Stimulated activated CD8-positive, alpha-beta memory T cell treated with anti-CD3 and anti-CD28 coated beads, Interleukin-7, amount 100 ng/mL, for 4 hours (primary cell): Measurements from ENCODE around the gene ZC3HAV1.
"Not testable (repeated sequence)": the region's sequence is repeated elsewhere in the genome, so short reads cannot be mapped to it uniquely, and the experiment has no call there.

ENCODE experiments used
- DNase-seq, 2 donors: peaks; one replicate each; pipeline ENCODE4 v3.0.0-alpha.2; 2020; ENCODE audit warnings: low read depth in 2 of 2

ZC3HAV1 gene

GRCh38 chr7:139051655-139052054 lies 57.9 kb downstream of the ZC3HAV1 start:
- no peak for DNase-seq

DNA sequence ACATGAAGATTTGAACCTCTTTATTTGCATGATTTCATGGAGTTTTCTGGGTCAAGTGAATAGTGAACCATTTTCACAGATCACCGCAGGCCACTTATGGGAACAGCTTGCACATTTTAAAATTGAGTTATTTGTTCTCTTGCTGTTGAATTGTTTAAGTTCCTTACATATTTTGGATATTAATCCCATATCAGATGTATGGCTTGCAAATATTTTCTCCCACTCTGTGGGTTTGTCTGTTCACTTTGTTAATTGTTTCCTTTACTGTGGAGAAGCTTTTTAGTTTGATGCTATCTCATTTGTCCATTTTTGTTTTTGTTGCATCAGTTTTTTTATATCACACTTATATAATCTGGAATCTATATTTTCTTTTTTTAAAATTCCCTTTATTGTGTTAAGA lies 59.6 kb downstream of the ZC3HAV1 start:
- no peak for DNase-seq

GRCh38 chr7:139049111-139049510 lies 60.4 kb downstream of the ZC3HAV1 start:
- no peak for DNase-seq

- DNase-seq, result no peak
Observed at GRCh38 chr7:139047970-139048369, 61.5 kb downstream of the ZC3HAV1 start.

DNA sequence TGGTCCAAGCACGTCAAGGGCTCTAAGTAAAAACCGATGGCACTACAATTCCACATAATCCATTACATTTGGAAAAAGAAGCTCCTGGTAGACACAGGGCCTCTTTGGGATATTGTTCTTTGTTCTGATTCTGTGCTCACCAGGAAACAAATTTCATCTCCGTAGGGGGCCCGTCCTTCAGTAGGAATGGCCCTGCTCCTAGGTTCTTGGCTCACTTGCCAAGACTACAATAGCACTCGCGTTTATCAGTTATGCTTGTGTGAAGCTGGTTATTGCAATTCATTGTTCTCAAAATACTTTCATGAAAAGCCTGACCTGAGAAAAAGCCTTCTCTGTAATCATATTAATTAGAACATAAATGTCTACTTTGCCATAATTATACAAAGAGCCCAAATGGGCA lies 63.4 kb downstream of the ZC3HAV1 start:
- no peak for DNase-seq

GRCh38 chr7:139044813-139045794 lies 64.4 kb downstream of the ZC3HAV1 start:
- no peak for DNase-seq

- DNase-seq, result peak; percentile 72 to 73
Observed at GRCh38 chr7:139043823-139044812, 65.4 kb downstream of the ZC3HAV1 start.

GRCh38 chr7:139041378-139042085 lies 68.0 kb downstream of the ZC3HAV1 start:
- DNase-seq, result no peak

- DNase-seq, result no peak
Observed at GRCh38 chr7:139038691-139039090, 70.8 kb downstream of the ZC3HAV1 start.

- DNase-seq, result no peak
Observed at GRCh38 chr7:139036901-139037300, 72.6 kb downstream of the ZC3HAV1 start.

DNA sequence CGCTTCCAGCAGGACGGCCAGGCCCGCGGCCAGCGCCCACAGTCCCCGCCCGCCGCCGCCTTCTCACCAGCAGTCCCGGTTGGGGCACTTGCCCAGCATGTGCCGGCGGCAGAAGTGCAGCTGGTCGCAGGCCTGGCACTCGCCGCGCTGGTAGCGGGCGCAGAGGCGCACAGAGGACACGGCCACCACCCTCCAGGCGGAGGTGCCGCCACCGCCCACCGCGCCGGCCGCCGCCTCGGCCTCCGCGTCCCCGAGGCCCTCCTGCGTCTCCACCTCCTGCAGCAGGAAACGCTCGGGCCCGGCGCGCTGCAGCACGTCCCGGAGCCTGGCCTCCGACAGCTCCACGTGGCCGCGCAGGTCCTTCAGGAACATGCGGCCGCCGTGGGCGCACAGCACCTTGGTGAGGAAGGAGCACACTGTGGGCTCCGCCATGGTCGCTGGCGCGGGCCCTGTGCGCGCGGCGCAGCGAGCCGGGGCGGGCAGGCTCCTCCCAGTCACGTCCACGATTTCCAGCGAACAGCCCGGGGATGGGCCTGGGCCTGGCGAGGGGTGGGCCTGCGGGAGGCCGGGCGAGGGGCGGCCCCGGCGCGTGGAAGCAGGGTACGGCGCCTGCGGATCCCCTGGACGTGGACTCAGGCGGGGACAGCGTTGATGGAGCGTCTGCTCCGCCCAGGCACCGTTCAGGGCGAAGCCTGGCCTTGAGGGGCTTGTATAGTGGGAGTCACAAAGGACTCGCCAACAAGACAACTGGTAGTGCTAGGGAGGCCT lies 73.8 kb downstream of the ZC3HAV1 start, which contains the start of gene ZC3HAV1L:
ZC3HAV1L (minus strand) TSS at position 457 of the 768 bp plus-strand sequence; CDS start at position 432, 25 bp downstream.
- DNase-seq, result peak in 1 of 2 donors; percentile 24

DNA sequence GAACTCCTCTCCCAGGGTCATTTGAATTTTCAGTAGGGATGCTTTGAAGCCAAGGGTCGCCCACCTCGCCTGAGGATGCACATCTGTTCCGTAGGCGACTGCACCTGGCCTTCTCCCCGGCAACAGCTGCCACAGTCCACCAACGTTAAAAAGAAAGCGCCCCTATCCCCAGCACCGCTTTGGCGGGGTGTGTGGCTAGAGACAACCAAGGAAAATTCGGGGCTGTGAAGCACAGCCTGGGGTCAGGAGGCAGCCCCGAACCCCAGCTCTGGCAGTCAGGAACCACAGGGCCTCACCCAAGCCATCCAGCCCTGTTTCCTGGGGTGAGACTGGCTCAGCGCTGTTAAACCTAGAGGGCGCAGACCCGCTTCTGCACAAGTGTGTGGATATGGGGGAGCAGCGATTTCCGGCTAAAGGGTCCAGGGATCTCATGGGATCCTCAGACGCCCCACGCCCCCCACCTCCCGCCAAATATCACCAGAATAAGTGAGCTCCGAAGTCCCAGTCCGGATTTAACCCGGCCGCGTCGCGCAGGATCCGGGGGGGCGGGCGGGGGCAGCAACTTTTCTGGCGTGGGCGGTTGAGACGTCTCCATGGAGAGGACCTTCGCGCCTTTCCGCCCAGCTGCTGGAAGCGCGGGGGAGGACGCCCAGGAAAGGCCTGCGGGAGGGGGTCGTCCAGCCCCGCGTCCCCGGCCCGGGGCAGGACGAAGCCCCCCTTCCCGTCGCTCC lies 74.5 kb downstream of the ZC3HAV1 start:
- DNase-seq, result peak in 1 of 2 donors; percentile 34

- DNase-seq, result no peak
Observed at GRCh38 chr7:139034336-139034735, 75.2 kb downstream of the ZC3HAV1 start.

GRCh38 chr7:139033346-139034114 lies 76.0 kb downstream of the ZC3HAV1 start:
- no peak for DNase-seq

DNA sequence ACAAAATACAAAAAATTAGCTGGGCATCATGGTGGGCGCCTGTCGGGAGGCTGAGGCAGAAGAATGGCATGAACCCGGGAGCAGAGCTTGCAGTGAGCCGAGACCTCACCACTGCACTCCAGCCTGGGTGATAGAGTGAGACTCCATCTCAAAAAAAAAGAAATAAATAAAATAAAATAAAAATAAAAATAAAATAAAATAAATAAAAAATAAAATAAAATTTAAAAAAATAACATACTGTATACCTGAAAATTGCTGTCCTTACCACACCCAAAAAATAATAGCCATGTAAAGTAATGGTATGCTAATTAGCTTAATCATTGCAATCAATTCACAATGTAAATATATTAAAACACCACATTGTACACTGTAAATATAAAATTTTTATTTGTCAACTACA lies 77.0 kb downstream of the ZC3HAV1 start:
- DNase-seq, result no peak

DNA sequence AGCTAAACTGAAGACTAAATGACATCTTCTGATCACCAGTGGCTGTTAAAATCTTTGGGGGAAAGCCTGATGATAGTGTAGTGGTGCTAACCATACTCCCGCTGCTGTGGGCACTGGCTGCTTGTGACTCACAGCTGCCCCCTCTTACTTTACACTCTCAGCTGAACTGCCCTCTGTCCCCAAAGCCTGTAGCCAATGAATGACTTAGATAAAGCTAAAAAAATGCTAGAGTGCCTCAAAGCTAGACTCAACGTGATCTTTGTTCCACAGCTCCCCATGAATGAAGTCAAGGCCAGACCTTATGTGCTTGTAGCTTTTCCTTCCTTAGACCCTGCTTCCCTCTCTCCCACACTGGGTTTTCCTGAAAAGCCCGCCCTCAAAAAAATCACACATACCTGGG lies 80.2 kb downstream of the ZC3HAV1 start:
- DNase-seq, result no peak

DNA sequence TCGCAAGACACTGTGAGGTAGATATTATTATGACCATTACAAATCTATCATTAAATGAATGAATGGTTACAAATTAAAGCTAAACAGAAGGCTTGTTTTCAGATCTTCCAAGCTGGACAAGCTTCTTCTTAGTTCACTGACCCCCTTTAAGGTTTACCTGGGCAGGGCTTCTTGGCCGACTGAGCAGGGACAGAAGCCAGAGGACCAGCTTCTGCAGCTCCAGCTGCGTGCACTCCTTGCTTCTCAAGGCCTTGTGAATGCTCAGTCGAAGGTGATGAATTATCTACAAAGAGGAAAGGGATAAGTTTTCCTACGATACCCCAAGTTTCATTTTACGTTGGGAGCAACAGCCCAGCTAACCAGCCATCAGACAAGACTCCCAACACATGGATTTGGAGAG lies 83.0 kb downstream of the ZC3HAV1 start:
- DNase-seq, result no peak

- not testable (repeated sequence) for DNase-seq
Observed at GRCh38 chr7:139025861-139026260, 83.7 kb downstream of the ZC3HAV1 start.

DNA sequence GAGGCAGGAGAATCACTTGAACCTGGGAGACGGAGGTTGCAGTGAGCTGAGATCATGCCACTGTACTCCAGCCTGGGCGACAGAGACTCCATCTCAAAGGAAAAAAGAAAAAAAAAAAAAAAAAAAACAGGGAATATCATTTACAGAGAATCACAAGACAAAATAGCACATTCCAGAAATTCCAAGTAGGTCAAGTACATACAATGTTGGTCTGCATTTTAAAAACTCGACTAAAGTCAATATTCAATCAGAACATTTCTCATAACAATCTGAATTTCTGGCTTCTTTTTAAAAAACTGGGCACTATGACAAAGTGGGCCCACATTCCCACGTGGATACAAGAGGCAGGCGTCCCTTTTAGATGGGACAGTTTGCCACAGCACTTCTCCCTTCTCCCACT lies 86.4 kb downstream of the ZC3HAV1 start:
- DNase-seq, result no peak
